GM12872 (cell line): ENCODE results near the gene WDTC1.

Experiments used
- TF ChIP-seq, protein P1 (sequence below): IDR thresholded peaks from 3 replicates; pipeline ENCODE4 v1.5.1; 2011; ENCODE audit warnings: low read depth, mild to moderate bottlenecking, low read length, moderate library complexity; ENCODE audit not compliant: insufficient read depth

Gene WDTC1

DNA sequence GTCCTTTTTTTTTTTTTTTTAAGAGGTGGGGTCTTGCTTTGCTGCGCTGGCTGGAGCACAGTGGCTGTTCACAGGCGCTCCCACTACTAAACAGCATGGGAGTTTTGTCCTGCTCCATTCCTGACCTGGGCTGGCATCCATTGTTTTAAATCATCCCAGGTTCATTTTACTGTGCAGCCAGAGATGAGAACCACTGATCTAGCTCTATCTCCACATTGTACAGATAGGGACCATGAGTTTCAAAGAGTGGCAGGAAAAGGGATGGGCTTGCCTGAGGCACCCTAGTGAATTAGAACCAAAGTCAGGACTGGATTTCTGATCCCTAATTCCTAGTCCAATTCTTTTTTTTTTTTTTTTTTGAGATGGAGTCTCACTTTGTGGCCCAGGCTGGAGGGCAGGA is 80.3 kb downstream of the WDTC1 start:
- TF ChIP-seq, protein P1, sequence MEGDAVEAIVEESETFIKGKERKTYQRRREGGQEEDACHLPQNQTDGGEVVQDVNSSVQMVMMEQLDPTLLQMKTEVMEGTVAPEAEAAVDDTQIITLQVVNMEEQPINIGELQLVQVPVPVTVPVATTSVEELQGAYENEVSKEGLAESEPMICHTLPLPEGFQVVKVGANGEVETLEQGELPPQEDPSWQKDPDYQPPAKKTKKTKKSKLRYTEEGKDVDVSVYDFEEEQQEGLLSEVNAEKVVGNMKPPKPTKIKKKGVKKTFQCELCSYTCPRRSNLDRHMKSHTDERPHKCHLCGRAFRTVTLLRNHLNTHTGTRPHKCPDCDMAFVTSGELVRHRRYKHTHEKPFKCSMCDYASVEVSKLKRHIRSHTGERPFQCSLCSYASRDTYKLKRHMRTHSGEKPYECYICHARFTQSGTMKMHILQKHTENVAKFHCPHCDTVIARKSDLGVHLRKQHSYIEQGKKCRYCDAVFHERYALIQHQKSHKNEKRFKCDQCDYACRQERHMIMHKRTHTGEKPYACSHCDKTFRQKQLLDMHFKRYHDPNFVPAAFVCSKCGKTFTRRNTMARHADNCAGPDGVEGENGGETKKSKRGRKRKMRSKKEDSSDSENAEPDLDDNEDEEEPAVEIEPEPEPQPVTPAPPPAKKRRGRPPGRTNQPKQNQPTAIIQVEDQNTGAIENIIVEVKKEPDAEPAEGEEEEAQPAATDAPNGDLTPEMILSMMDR = no peak

DNA sequence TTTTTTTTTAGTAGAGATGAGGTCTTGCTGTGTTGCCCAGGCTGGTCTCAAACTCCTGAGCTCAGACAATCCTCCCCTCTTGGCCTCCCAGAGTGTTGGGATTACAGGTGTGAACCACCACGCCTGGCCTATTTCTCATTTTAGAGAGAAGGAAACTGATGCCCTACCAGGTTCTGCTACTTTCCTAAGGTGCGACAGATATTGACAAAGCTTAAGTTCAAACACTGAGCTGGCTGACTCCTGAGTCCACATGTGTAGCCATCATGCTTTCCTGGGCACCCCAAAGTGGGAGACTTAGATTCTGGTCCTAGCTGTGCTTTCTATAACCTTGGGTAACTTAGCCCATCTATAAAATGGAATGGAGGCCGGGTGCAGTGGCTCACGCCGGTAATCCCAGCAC is 82.4 kb downstream of the WDTC1 start:
- TF ChIP-seq, protein P1 = no peak

DNA sequence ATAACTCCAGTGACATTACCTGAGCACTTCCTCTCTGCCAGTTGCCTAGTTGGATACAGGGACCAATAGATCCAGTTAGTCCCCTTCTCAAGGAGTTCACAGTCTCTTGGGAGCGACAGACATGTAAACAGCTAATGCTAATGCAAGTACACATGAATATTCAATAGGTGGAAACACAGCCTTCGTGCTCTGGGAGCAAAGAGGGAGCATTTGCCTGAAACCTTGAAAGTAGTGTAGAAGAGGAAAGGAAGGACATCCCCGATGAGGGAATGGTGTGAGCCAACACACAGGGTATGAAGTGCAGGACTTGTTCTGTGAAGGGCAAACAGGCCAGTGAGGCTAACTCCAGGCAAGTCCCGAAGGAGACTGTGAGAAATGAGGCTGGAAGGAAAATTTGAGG is 83.7 kb downstream of the WDTC1 start:
- TF ChIP-seq, protein P1 = no peak

DNA sequence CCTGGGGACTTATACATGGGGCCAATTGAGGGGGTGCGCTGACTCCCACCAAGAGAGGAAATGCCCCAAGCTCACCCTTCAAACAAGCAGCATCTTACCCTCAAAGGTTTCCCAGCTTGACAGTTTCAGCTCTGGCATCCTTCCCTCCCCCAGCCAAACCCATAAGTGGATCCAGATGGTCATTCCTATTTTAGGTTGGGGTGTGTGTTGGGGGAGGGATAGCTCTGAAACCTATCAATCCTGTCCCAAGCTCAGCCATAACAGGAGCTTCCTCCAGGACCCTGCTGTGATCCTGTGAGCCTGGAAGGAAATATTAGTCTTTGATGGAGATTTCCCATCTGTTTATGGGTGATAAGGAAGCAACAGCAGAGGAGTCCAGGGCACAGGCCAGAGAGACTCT is 84.2 kb downstream of the WDTC1 start:
- TF ChIP-seq, protein P1 = no peak

DNA sequence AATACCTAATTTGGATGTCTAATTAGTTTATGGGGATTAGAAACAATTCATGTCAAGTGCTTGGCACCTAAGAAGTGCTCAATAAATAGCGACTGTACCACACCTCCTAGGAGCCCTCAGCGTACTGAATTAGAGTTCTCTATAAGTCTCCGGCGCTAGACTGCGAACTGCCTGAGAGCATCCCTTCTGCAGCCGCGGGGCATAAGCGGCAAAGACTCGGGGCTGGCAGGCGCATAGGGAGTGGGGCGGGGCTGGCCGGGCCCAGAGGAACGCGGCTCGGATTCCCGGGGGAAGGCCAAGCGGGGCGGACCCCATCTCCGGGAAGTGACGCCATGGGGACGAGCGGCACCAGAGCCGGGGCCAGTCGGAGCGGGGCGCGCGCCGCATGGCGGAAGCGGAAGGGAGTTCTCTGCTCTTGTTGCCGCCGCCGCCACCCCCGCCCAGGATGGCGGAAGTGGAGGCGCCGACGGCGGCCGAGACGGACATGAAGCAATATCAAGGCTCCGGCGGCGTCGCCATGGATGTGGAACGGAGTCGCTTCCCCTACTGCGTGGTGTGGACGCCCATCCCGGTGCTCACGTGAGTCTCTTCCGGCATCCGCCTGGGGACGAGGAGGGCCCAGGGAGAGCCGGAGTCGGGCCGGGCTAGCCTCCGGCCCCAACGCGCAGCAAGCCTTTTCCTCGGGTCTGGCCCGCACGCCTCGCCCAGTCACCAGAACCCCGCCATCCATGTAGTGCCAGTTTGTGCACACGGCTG is 87.6 kb downstream of the WDTC1 start, which contains the start of gene TMEM222:
Gene TMEM222 (plus strand): TSS at position 351 of the 756 bp plus-strand sequence. CDS start 35 bp downstream, at position 386.
- TF ChIP-seq, protein P1 = no peak

DNA sequence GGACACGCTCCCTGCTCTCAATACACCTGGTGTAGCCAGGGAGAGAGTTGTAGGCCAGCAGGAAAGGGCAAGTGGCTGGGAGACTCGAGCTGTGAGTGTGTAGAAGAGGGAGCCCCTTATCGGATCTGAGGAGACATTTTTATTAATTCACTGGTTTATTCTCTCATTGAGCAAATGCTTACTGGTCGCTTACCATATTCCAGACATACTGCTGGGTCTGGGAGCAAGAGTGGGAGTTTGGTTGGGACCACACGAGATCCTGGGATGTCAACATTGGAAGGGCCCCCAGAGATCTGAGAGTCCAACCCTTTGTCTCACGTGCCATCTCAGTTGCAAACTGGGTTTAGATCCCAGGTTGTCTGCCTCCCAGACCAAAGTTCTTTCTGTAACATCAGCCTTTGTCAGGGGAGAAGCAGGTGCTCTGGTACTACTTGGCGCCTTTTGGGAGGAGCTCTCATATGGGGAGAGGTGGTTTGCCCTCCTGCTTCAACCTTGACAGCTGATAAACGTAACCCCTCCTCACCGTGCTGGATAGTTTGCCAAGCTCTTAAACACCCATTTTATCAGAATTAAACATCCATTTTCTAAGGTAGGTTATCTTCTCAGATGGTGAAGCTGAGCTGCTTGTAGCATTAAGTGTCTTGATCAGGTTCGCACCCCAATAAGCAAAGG is 88.3 kb downstream of the WDTC1 start:
- TF ChIP-seq, protein P1 = no peak

DNA sequence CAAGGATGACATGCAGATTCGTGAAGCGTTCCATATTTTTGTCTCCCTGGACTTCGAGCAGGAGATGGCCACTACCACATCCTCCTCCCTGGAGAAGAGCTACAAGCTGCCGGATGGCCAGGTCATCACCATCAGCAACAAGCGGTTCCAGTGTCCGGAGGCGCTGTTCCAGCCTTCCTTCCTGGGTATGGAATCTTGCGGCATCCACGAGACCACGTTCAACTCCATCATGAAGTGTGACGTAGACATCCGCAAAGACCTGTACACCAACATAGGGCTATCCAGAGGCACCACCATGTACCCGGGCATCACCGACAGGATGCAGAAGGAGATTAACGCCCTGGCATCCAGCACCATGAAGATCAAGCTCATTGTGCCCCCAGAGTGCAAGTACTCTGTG is 90.9 kb downstream of the WDTC1 start:
- TF ChIP-seq, protein P1 = no peak
